ENCODE data around the gene MFN2.
"Not testable (repeated sequence)": the region's sequence is repeated elsewhere in the genome, so short reads cannot be mapped to it uniquely, and the experiment has no call there.

MFN2 gene

GRCh38 chr1:11979851-11980675 is at the start of gene MFN2:
Gene MFN2, plus strand, starts transcription at chr1:11980444. Its CDS starts 8,725 bp downstream, at chr1:11989169.
- DNase-seq (ENCODE audit: low read depth in 2 of 2), result peak; percentile 82 to 88

GRCh38 chr1:11930571-11931445 is 49.4 kb upstream of the MFN2 start:
- DNase-seq (ENCODE audit: low read depth in 2 of 2), result no peak

DNA sequence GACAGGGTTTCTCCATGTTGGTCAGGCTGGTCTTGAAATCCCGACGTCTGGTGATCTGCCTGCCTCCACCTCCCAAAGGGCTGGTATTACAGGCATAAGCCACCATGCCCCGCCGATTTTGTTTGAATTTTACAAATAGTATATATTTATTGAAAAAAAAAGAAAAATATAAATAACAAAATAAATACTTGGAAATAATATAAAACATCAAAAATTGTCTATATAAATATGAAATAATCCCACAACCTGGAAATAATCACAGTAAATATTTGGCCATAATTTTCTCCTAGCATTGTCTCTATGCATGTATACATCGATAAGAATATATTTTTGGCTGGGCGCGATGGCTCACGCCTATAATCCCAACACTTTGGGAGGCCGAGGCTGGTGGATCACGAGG is 48.4 kb upstream of the MFN2 start:
- DNase-seq (ENCODE audit: low read depth in 2 of 2), result no peak

DNA sequence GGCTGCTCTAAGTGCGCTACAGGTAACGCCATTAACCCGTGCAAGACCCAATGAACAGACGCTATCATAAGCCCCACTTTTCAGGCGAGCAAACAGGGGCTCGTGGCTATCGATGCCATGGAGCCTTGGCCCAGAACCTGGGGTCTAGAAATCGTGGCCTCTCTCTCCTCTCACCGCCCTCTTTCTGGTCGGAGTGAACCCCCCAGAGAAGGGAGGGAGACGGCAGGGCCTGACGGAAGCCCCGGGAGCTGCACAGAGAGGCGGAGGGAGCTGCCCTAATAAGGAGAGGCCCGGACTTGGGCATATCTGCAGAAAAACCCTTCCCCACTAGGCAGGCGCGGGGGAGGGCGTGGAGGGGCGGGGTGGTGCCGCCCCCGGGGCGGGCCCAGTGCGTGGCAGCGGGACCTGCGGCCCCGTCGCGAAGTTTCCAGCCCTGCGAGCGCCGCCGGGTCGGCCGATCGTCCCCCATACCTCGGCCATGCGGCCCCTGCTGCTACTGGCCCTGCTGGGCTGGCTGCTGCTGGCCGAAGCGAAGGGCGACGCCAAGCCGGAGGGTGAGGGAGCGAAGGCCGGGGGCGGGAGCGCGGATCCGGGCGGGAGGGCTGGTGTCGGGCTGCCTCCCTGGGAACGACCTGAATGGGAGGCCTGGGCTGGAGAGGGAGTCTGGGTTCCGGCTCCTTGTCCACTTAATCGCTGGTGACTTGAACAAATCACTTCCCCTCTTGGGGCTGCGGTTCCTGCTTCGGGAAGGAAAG is 45.8 kb upstream of the MFN2 start, which contains the start of gene PLOD1:
Gene PLOD1 (plus strand): TSS at position 416 of the 755 bp plus-strand sequence. CDS start 63 bp downstream, at position 479.
- DNase-seq (ENCODE audit: low read depth in 2 of 2), result peak; percentile 78 to 86

- no peak for DNase-seq (ENCODE audit: low read depth in 2 of 2)
Measured at GRCh38 chr1:11935057-11935412, 45.2 kb upstream of the MFN2 start.

- not testable (repeated sequence) for DNase-seq (ENCODE audit: low read depth in 2 of 2)
Measured at GRCh38 chr1:11935733-11936132, 44.5 kb upstream of the MFN2 start.

- DNase-seq (ENCODE audit: low read depth in 2 of 2), result no peak
Measured at GRCh38 chr1:11938722-11939526, 41.3 kb upstream of the MFN2 start.

- DNase-seq (ENCODE audit: low read depth in 2 of 2), result not testable (repeated sequence)
Measured at GRCh38 chr1:11939794-11940193, 40.5 kb upstream of the MFN2 start.

GRCh38 chr1:11940260-11940921 is 39.9 kb upstream of the MFN2 start:
- DNase-seq (ENCODE audit: low read depth in 2 of 2), result no peak

GRCh38 chr1:11942280-11942679 is 38.0 kb upstream of the MFN2 start:
- DNase-seq (ENCODE audit: low read depth in 2 of 2), result no peak

DNA sequence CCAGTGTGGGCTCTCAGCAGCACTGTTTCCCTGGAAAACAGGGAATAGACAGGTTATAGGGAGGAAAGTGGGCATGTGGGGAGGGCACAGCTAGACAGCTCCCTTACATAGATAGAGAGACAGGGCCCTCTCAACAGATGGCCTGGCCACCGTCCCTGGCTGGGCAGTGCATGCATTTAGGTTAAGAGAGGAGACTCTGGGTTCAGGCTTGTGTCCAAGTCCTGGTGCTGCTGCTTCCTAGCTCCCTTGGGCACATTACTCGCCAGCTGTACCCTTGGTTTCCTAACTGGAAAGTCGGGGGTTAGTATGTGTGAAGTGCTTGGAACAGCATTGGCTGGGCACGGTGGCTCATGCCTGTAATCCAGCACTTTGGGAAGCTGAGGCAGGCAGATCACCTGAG is 36.6 kb upstream of the MFN2 start:
- no peak for DNase-seq (ENCODE audit: low read depth in 2 of 2)

DNA sequence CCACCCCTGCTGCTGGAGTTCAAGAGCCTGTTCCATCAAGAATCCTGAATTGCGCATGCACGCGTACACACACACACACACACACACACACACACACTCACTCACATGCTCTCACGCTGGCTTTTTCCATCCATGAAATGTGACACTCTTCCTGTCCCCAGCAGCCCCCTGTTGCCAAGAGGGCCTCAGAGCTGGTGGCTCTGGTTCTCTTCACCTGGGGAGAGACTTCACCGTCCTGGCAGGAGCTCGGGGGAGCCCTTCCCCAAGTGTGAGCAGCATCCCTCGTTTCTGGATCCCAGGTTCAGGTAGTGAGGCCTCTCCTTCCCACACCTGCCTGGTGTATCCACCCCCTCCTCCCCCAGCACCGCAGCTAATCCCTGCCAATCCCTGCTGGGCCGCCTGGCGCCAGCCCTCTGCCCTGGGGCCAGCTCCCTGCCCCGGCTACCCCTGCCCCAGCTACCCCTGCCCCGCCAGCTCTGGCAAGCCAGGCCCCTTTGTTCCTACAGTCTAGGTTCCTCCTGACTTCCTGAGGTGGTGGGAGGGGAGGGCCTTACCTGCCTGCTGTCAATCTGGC is 35.8 kb upstream of the MFN2 start:
- no peak for DNase-seq (ENCODE audit: low read depth in 2 of 2)

DNA sequence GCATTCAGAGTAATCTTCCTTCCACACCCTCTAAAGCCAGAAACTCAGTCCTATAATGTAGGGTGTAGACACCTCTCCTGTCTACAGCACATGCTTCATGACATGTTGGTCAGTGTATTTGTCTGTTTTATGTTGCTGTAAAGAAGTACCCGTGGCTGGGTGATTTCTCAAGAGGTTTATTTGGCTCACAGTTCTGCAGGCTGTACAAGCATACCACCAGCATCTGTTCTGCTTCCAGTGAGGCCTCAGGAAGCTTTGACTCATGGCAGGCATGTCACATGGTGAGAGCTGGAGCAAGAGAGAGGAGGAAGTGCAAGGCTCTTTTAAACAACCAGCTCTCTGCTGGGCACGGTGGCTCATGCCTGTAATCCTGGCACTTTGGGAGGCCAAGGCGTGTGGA is 33.6 kb upstream of the MFN2 start:
- no peak for DNase-seq (ENCODE audit: low read depth in 2 of 2)

DNA sequence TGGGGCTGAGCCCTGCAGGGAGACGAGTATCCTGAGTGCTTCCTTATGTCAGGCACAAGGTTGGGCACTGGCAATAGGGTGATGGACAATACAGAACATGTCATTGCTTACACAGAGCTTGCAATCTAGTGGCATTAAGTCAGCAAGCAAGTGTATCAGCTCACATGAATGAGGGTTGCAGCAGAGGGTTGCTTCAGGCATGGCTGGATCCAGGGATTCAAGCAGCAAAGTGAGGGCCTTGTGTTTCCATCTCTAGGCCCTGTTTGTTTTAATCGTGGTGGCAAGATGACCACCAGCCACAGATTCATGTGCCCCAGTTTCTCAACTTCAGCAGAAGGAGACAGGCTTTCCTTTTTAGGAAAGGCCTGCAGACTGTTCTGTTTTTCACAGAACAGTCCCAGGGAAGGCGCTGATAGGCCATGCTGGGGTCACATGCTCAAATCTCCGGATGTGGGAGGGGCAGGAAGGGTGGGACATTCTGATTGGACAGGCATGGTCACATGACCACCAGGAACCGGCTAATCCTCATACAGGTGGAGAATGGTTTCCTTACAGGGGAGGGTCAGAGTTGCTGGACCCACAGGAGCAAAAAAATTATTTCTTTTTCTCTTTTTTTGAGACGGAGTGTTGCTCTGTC is 31.3 kb upstream of the MFN2 start:
- no peak for DNase-seq (ENCODE audit: low read depth in 2 of 2)

GRCh38 chr1:11951901-11952300 is 28.3 kb upstream of the MFN2 start:
- DNase-seq (ENCODE audit: low read depth in 2 of 2), result no peak

DNA sequence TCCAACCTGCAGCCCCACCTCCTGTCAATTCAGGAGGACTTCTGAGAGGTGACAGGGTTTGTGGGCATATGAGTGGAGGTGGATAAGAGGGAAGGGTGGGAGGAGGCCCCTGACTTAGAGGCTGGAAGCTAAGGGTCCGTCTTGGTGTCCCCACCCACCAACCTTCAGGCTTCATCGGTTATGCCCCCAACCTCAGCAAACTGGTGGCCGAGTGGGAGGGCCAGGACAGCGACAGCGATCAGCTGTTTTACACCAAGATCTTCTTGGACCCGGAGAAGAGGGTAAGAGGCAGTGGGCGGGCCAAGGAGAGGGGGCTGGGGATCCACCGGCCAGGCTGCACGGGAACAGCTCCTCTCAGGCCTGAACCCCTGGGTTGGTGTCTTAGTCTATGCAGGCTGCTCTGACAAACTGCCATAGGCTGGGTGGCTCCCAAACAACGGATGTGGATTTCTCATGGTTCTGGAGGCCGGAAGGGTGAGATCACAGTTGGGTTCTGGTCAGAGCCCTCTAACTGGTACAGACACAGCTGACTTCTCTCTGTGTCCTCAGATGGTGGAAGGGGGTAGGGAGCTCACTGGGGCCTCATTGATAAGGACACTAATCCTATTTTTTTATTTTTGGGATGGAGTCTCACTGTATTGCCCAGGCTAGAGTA is 27.7 kb upstream of the MFN2 start:
- no peak for DNase-seq (ENCODE audit: low read depth in 2 of 2)

GRCh38 chr1:11955221-11955620 is 25.0 kb upstream of the MFN2 start:
- DNase-seq (ENCODE audit: low read depth in 2 of 2), result no peak

DNA sequence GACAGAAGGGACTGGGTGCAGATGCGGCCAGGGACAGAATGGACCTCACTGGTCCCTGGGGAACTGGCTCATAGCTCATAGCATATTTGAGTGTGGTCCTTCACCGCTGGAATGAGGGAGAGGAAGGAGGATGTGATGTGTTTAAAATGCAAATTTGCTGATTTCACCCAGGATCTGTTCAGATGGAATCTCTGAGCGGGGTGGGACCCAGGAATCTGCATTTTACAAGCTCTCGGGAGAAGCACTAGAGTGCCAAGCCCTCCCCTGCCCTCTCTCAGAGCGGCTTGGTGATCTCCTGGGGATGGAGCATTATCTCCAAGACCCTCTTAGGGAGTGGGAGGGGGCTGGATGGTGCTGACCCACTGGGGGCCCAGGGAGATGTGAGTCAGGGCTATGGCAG is 22.8 kb upstream of the MFN2 start:
- no peak for DNase-seq (ENCODE audit: low read depth in 2 of 2)

DNA sequence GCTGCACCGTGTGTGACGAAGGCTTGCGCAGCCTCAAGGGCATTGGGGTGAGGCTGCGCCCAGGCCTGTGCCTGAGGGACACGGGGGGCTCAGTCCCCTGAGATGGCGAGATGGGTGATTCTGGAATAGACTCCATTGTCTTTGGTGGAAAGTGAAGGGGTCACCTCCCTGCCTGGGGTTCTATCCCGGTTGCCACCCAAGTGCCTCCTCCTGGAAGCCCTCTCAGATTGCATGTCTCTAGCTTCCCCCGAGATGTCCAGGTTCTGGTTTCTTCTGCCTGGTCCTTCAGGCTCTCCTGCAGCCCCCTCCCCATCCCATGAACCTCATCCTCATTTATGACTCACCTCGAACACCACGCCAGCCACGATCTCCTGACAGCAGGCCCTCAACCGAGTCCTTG is 22.3 kb upstream of the MFN2 start:
- DNase-seq (ENCODE audit: low read depth in 2 of 2), result no peak
